GM21723 (cell line): ENCODE data around the gene BMP15.

Source experiments
- ATAC-seq: cut with Tn5 transposase; IDR thresholded peaks from one replicate; pipeline ENCODE4 v1.9.1; 2021; ENCODE audit warnings: mild to moderate bottlenecking, moderate library complexity; ENCODE audit not compliant: unreplicated experiment

Gene BMP15

DNA sequence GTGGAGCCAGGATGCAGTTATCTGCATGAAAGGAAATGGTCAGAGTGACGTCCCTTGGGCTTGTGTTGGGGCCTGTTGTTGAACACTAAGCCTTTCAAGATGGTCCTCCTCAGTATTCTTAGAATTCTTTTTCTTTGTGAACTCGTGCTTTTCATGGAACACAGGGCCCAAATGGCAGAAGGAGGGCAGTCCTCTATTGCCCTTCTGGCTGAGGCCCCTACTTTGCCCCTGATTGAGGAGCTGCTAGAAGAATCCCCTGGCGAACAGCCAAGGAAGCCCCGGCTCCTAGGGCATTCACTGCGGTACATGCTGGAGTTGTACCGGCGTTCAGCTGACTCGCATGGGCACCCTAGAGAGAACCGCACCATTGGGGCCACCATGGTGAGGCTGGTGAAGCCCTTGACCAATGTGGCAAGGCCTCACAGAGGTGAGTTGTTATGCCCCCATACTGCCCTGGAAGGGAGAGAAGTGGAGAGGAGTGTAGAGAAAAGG is at the start of gene BMP15:
BMP15 (plus strand) TSS at position 51 of the 492 bp plus-strand sequence; CDS start at position 100, 49 bp downstream.
- no peak for ATAC-seq

DNA sequence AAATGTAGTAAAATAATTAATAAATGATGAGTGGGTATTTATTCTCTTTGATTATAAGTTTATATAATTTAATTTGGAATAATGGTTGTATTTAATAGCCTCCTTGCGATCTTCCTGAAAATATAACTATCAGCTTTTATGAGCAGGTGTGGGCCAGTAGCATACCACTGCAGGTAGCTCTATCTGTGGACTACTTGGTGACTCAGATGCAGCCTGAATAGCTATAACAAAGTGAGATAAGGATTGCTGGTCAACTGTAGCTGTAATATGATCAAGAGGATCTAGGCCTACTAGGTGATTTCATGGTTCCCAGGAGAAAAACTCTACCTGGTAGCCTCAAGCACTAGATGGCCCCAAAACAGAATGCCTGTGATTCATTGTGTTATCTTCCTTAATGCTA is 47.1 kb upstream of the BMP15 start:
- ATAC-seq, result no peak

DNA sequence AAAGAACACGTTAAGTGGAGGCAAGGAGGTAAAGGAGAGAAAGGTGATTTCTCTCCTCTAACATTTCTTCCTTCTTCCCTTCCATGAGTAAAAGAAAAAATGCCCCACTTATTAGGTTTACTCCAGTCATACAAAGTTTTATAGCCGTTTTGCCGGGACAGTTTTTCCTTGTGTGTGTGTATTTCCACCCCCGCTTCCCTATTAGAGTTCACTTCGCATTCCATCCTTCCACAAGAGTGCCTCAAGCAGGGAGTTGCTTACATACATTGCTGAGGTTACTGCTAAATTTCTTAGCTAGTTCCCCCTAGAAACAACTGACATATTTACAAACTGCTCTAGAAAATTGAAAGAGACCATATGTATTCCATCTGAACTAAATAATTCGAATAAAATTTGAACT is 45.2 kb upstream of the BMP15 start:
- ATAC-seq, result no peak

DNA sequence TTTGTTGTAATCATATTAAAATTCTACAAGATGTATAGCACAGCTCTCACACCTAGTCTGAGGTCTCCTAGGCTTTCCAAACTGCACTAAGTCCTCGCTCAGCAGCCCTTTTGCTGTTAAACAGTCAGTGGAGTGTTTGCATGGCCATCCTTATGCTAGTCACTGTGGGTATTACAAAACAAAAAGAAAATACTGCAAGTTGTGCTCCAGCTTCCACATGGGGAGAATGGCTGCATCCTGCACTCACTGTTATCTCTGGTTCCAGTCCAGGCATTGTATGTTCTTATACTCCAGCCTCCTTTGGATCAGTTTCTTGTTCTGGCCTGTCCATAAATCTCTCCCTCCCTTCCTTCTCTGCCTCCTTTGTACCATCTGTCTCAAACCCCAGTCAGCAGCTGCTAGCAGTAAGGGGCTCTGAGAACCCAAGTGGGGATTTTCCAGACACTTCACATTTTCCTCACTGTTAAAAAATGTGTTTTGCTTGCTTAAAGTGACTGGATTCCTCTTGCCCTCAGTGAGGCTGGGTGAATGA is 38.5 kb upstream of the BMP15 start:
- ATAC-seq, result no peak

DNA sequence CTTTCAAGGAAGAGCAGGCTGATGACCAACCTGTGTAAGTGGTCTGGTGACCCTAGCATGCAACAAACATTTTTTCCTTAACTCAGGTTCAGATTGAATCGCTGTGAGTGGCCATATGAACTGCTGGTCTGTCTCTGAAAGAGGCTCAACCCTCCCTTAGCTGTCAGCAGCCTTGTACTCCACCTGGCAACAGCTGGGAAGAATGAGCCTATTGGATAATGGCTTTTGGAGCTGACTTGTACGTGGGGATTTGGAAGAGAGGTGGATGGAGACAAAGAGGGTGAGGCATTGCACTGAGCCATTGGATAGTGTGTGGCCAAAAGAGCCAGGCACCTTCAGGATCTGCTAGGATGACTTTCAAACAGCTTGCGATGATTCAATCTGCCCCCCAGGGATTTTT is 35.7 kb upstream of the BMP15 start:
- no peak for ATAC-seq

DNA sequence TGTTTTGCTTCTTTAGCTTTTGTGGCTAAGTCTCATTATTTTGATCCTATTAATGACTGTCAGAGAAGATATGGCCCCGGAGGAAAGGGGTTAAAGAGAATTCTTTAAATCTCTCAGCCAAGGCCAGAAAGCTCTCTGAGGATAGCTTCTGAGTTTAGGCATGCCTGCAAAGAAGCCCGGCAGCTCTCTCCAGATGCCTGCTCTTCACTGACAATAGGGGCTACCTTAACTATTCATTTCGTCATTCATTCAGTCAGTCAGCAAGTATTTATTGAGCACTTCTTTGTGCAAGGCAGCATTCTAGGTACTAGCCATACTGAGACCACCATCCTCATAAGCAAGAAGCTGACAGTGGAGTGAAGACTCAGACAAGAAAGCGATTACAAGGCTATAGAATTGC is 34.0 kb upstream of the BMP15 start:
- no peak for ATAC-seq

DNA sequence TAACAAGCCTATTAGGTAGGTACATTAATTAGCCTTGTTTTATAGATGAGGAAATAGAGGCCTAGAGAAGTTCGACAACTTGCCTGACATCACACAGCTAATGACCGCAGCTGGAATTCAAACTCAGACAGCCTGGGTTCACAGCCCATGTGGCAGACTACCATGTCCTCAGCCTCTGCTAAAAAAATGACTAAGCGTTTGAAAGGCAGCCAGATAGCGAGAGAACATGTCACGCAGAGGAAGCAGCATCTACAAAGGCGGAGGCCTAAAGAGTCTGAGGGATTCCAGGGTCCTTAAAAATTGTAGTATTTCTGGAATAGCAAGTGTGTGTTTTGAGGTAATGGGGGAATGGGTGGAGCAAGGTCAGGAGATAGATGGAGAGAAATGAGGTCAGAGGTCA is 33.2 kb upstream of the BMP15 start:
- ATAC-seq, result no peak

DNA sequence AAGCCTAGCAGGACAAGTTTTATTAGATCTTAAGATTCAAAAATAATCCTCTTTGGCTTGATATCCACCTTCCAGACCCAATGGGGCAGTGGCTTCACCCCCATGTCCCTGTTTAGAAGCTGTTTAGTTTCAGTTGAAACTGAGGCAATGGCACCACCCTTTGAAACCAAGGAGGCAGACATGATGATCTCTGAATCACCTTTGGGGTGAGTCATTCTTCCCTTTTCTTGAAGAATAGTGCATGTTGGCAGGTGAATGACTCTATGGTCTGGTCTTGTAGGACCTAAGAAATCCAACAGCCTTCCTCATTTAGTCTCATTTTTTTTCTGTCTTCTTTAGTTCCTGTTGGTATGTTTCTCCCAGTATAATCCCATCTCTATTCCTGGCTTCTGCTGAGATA is 29.5 kb upstream of the BMP15 start:
- no peak for ATAC-seq

DNA sequence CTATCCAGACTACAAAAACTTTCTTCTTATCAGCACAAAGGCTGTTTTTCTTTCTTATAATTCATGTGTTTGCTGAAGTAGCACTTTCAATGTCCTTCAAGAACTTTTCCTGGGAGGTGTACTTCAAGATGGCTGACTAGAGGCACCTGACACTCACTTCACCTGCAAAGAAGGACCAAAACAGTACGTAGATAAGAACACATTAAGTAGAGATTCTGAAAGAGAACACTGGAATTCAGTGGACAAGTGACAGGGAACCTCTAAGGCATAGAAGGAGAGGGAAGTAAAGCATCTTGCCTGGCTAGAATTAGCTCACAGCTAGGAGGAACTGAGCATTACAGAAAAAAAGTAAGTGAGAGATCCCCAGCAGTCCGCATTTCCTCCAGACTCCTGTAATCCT is 21.7 kb upstream of the BMP15 start:
- ATAC-seq, result no peak

DNA sequence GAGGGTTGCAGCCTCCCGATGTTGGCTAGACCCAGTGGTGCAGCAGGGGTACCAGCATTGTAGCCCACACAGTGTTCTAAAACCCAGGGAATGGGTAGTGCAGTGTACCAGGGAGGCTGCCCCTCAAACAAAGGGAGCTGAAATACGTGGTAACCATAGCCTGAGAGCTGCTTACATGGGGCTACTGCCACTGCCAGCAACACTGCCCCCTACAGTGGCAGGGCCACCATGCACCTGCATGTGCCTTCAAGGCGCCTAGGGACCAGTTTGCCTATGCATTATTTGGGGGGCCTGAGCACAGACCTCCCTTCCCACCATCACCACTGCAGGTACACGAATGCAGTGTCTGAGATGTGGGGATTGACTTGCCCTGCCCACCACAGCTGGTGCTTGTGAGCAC is 21.0 kb upstream of the BMP15 start:
- no peak for ATAC-seq

DNA sequence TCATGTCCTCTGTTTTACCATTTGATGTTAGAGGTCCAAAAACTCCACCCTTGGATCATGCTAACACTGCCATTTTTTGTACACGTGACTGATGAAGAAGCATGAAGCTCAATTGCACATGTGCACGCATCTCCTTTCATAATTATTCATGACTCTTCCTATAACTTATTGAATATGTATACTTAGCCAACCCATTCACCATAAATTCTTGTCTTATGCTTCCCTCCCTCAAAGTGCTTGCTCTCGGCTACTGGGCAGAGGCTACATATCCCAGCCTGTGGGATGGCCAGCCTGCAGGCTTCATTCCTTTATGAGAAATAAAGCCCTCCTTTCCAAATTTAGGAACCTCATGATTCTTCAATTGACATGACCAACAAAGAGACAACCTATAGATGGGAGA is 17.5 kb upstream of the BMP15 start:
- no peak for ATAC-seq

DNA sequence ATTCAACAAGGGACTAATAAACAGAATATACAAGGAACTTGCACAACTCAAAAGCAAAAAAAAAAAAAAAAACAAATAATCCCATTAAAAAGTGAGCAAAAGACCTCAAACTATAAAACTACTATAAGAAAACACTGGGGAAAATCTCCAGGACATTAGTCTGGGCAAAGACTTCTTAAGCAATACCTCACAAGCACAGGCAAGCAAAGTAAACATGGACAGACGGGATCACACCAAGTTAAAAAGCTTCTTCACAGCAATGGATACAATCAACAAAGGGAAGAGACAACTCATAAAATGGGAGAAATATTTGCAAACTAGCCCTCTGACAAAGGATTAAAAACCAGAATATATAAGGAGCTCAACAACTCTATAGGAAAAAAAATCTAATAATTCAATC is 17.1 kb upstream of the BMP15 start:
- ATAC-seq, result no peak

DNA sequence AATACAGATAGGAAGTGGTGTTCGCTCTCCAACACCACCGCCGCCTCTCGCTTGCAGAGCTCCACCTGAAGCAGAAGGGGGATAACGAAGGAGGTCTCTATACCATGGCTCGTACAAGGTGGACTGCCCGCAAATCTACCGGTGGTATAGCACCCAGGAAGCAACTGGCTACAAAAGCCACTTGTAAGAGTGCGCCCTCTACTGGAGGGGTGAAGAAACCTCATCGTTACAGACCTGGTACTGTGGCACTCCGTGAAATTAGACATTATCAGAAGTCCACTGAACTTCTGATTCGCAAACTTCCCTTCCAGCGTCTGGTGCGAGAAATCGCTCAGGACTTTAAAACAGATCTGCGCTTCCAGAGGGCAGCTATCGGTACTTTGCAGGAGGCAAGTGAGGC is 5.2 kb upstream of the BMP15 start:
- no peak for ATAC-seq

DNA sequence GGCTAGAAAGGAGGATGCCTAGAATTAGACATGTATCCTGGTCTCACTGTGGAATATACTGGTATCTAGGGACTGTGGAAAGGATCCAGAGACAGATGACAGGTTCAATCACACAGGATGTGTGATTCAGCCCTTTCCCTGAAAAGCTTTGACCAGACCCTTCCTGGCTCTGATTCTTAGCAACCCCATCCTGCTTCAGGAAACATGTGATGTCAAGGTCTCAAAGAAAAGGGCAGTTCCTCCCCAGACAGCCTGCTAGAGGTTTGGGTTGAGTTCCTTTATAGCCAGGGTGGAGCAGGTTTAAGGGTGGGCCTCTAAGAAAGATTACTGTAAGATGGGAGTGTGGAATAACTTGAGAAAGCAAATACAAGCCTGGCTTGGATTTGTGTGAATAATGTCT is 3.0 kb downstream of the BMP15 start:
- no peak for ATAC-seq

DNA sequence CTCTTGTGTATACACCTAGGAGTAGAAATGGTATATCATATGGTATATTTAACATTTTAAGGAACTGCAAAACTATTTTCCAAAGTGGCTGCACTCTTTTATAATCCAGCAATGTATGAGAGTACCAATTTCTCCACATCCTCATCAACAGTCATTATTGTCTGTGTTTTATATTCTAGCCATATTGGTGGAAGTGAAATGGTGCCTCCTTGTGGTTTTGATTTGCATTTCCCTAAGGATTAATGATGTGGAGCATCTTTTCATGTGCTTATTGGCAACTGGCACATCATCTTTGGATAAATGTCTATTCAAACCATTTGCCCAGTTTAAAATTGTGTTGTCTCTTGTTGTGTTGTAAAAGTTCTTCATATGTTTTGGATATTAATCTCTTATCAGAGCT is 9.6 kb downstream of the BMP15 start:
- no peak for ATAC-seq

DNA sequence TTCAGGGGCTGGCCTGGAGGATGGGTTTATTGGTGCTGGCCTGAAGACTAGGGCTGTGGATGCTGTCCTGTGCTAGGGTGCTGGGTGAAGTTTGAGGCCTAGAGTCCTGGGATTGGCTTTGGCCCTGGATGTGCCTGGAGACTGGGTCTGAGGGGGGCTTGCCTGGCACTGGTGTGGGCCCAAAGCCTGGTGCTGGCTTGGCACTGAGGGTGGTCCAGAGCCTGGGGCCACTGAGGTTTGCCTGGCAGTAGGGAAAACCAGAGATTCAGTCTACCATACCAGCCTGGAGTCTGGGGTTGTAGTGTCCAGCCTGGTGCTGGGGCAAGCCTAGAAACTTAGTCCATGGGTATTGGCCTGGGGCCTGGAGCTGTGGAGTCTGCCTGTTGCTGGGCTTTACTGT is 16.6 kb downstream of the BMP15 start:
- ATAC-seq, result no peak

DNA sequence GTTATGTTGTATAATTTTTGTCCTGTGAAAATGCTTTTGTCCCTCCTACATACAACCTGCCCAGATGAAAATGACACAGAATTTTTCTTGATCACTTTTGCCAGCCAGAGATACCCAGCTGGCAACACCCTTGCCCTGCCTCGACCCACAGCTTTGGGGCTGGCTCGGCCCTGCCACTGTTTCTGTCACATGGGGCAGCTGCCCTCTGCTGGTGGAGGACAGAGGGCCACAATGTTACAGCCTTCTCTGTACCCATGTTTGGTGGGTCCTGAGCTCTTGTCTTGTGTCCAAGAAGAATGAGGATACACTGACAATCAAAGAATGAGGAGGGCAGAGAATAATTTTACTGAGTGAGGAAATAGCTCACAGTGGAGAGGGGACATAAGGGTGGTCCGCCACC is 31.1 kb downstream of the BMP15 start:
- ATAC-seq, result no peak

DNA sequence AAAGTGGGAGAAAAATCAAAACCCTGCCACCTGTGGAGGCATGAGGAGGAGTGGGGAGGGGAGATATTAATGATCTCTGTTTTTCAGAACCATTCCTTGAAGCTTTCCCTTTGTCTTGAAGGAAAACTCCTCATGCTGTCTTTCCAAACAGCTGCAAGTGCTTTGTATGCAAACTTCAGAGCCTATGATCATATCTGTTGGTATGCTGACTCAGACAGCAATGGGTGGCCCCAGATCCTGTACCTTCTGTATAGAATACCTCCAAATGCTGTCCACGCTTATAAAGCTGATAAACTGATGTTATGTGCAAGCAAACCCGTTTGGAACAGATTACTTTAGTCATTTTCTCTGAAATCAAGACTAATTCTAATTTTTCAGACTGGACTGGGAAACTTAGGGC is 31.9 kb downstream of the BMP15 start:
- no peak for ATAC-seq

DNA sequence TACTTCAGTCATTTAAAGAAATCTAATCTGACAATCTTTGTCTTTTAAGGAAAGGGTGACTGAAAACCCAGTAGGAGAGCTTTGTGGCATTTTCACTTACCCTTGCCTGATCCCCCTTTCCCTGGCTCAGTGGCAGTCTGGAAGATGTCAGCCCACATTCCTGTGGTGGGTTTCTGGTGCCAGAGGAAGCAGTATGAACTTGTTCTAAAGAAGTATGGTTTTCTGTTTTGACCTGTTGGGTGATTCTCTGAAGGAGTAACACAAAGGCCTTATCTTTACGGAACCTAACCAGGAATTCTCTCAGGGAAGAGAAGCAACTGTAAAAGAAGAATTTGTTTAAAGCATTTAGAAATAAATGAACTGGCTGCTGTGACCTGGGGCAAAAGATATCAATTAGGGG is 41.9 kb downstream of the BMP15 start:
- ATAC-seq, result no peak

DNA sequence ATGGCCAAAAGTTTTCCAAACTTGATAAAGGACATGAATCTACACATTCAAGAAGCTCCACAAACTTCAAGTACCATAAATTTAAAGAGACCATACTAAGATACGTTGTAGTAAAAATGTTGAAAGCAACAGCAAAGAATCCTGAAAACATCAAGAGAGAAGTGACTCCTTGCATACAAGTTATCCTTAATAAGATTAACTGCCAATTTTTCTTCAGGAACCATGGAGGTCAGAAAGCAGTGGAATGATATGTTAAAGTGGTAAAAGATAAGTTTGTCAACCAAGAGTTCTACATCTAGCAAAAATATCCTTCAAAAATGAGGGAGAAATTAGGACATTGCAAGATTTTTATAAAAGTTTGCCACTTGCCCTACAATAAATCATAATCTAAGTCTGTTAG is 43.3 kb downstream of the BMP15 start:
- ATAC-seq, result no peak

DNA sequence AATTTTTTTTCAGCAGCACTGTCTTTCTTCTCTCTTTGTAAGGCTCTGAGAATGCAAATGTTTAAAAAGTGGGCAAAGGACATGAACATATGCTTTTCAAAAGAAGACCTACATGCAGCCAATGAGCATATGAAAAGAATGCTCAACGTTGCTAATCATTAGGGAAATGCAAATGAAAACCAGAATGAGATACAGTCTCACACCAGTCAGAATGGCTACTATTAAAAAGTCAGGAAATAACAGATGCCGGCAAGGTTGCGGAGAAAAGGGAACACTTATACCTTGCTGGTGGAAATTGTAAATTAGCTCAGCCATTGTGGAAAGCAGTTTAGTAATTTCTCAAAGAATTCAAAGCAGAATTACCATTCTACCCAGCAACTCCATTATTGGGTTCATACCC is 51.6 kb downstream of the BMP15 start:
- ATAC-seq, result no peak

DNA sequence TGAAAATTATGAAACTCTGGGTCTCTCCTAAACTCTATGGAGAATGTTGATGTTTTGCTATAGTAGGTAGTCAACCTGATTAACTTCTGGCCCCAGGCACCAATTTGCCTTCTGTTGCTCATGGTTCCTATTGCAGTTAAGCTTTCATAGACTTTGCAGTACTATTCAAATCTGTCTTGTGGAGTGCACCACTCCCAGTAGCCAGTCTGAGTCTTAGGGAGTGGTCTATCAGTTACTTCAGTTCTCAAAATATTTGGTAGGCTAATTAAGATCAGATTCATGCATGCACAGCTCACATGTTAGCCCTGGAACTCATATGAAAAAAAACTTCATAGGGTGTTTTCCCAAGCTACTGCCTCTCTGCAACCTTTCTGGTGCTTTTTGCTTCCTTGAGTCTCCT is 53.3 kb downstream of the BMP15 start:
- no peak for ATAC-seq
